ENCODE measurements around the gene PARVA.

Gene PARVA

GRCh38 chr11:12433121-12433520 is 55.8 kb downstream of the PARVA start:
- H3K4me3 ChIP-seq (ENCODE audit: low read depth, low read length), result no peak overlapping the region
- no peak for TF ChIP-seq CTCF (IDR thresholded peaks at IDR 0.05; ENCODE audit: borderline replicate concordance, insufficient read depth, low read depth, low read length)

DNA sequence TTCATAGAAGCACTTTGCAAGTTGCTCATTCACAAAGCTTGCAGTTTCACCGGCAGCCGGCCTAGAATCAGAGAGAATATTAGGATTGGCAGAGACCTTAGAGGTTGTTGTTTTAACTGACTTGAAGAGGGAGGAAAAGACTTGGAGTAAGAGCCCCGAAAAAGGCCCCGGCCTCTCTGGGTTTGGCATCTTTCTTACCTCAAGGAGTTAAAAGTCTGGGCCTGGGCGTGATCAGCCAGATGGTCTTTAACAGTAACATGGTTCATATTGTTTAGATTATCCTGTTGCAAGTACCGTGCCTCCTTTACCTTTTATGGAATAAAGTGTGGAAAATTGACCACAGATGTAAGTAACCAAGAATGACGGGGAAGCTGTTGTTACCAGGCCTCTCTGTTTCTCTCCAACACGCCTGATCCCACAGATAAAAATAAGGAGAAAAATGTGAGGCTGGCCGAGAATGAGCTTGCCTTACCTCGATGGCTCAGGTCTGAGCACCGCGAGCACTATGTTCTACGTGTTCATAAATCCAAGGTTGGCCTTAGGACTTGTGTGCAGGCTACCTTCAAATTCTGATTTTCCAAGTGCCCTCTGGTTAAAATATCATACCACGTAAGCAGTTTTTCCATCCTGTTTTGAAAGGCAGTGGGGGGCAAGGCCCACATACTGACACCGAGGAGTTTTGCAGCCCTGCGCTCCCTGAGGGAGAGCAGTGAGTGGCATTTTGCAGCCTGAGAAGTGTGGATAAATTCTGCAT is 56.4 kb downstream of the PARVA start:
- H3K4me3 ChIP-seq (ENCODE audit: low read depth, low read length), result no peak overlapping the region
- no peak for TF ChIP-seq CTCF (IDR thresholded peaks at IDR 0.05; ENCODE audit: borderline replicate concordance, insufficient read depth, low read depth, low read length)

DNA sequence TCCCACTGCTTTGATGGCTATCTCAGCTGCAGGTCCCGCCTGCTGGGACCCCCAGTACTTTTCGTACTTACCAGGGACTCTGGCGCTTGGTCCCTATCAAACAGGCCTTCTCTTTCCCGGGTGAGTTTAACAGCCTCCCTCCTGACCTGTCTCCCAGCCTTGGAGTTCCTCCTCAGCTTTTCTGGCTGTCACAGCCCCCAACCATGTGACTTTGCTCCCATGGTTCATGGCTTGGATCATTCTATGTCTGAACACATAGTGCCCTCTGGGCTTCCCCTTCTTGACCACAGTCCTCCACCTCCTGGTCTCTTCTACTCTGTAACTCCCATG is 56.9 kb downstream of the PARVA start:
- no peak for TF ChIP-seq CTCF (IDR thresholded peaks at IDR 0.05; ENCODE audit: borderline replicate concordance, insufficient read depth, low read depth, low read length)

DNA sequence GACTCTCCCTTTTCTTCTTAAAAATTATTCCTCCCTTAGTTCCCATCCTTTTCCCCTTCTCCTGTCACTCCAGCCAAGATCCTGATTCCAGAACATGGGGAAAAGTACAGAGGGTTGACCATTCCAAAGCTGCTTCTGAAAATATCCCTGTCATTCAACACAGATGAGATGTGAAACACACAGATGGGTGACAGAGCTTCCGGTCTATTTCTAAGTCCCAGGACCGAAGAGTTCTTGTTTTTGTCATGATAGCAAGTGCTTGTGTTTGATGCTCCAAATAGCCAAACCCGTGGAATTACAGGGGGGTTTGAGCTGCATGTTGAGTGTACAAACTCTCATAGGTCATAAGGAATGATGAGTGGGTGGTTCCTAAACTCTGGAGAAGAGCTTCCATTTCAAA is 57.9 kb downstream of the PARVA start:
- TF ChIP-seq CTCF (IDR thresholded peaks at IDR 0.05; ENCODE audit: borderline replicate concordance, insufficient read depth, low read depth, low read length), result no peak
- no peak overlapping the region for H3K4me3 ChIP-seq (ENCODE audit: low read depth, low read length)

More for the DNA sequence above, 56.9 kb downstream of the PARVA start:
- no peak overlapping the region for H3K4me3 ChIP-seq (ENCODE audit: low read depth, low read length)

DNA sequence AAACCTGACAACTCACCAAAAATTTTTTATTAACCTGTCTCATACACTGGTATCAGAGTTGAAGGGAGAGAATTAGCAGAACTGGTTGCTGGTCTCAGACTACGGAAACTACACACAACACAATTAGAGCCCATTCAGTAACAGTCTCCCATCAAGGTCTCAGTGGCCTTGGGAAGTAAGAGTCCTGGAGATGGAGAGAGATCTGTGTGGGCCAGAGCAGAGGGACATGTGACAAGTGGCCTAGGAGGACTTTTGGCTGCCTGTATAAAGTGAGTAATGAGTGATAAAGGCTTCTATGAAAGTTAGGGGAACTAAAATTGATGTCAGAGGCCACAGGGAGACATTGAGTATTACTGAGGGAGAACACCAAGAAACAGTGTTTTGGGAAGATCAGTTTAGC is 58.9 kb downstream of the PARVA start:
- H3K4me3 ChIP-seq (ENCODE audit: low read depth, low read length), result no peak overlapping the region
- no peak for TF ChIP-seq CTCF (IDR thresholded peaks at IDR 0.05; ENCODE audit: borderline replicate concordance, insufficient read depth, low read depth, low read length)

GRCh38 chr11:12438291-12438690 is 60.9 kb downstream of the PARVA start:
- TF ChIP-seq CTCF (IDR thresholded peaks at IDR 0.05; ENCODE audit: borderline replicate concordance, insufficient read depth, low read depth, low read length), result no peak
- H3K4me3 ChIP-seq (ENCODE audit: low read depth, low read length), result no peak overlapping the region

DNA sequence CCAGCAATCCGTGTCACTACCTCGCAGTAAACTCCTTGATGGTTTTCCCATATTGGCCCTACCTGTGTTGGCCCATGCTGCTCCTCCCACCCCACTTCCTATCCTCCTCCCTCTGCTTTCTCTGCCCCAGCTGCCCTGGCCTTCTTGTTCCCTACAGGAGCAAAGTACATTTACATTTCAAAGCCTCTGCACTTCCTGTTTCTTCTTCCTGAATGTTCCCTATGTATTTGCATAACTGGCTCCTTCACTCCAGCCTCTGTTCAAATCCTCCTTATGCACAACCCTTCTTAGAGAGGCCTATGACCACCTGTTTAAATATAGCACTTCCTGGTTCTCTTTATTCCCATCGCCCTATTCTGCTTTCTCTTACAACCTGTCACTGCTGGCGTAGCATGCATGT is 62.2 kb downstream of the PARVA start:
- no peak for TF ChIP-seq CTCF (IDR thresholded peaks at IDR 0.05; ENCODE audit: borderline replicate concordance, insufficient read depth, low read depth, low read length)
- H3K4me3 ChIP-seq (ENCODE audit: low read depth, low read length), result no peak overlapping the region
